HUES48 (cell line): ENCODE data around the gene KIF21B.

Experiments
- H3K27ac ChIP-seq: one replicate; pipeline ENCODE4 v1.7.0; 2013; ENCODE audit warnings: low read depth, low read length, inconsistent platforms
- H3K27me3 ChIP-seq: 2 replicates; pipeline ENCODE4 v1.6.1; 2013; ENCODE audit warnings: mild to moderate bottlenecking, low read length; ENCODE audit not compliant: control insufficient read depth, insufficient read depth
- H3K36me3 ChIP-seq: 2 replicates; pipeline ENCODE4 v1.6.1; 2013; ENCODE audit warnings: low read length; ENCODE audit not compliant: control insufficient read depth, insufficient read depth
- H3K4me1 ChIP-seq: 2 replicates; pipeline ENCODE4 v1.6.1; 2013; ENCODE audit warnings: mild to moderate bottlenecking, low read length; ENCODE audit not compliant: control insufficient read depth, insufficient read depth
- H3K4me3 ChIP-seq: 2 replicates; pipeline ENCODE4 v1.5.1; 2013; ENCODE audit warnings: mild to moderate bottlenecking, low read depth, low read length
- H3K9ac ChIP-seq: 2 replicates; pipeline ENCODE4 v1.6.1; 2013; ENCODE audit warnings: mild to moderate bottlenecking, low read depth, low read length, moderate library complexity
- H3K9me3 ChIP-seq: 2 replicates; pipeline ENCODE4 v1.6.1; 2013; ENCODE audit warnings: low read length; ENCODE audit not compliant: control insufficient read depth, insufficient read depth

Gene KIF21B, protein sequence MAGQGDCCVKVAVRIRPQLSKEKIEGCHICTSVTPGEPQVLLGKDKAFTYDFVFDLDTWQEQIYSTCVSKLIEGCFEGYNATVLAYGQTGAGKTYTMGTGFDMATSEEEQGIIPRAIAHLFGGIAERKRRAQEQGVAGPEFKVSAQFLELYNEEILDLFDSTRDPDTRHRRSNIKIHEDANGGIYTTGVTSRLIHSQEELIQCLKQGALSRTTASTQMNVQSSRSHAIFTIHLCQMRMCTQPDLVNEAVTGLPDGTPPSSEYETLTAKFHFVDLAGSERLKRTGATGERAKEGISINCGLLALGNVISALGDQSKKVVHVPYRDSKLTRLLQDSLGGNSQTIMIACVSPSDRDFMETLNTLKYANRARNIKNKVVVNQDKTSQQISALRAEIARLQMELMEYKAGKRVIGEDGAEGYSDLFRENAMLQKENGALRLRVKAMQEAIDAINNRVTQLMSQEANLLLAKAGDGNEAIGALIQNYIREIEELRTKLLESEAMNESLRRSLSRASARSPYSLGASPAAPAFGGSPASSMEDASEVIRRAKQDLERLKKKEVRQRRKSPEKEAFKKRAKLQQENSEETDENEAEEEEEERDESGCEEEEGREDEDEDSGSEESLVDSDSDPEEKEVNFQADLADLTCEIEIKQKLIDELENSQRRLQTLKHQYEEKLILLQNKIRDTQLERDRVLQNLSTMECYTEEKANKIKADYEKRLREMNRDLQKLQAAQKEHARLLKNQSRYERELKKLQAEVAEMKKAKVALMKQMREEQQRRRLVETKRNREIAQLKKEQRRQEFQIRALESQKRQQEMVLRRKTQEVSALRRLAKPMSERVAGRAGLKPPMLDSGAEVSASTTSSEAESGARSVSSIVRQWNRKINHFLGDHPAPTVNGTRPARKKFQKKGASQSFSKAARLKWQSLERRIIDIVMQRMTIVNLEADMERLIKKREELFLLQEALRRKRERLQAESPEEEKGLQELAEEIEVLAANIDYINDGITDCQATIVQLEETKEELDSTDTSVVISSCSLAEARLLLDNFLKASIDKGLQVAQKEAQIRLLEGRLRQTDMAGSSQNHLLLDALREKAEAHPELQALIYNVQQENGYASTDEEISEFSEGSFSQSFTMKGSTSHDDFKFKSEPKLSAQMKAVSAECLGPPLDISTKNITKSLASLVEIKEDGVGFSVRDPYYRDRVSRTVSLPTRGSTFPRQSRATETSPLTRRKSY (N-terminal part only)

DNA sequence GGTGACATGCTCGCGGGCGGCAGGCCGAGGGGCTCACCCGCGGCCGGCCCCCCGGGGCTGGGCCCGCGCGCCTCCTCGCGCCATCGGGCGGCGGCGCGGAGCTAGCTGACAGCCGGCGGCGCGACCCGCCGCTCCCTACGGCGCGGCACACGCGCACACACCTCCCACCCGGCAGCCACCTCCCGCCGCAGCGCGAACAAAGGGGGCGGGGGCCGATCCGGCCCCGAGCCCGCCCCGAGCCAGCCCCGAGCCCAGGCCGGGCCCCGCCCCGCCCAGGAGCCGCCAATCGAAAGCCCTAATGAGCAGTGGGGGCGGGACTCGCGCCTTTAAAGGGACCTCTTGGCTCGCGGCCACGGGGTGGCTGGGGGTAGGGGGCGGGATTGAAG, at the start of gene KIF21B:
KIF21B (minus strand) TSS at position 198 of the 386 bp plus-strand sequence. CDS start 331 bp downstream, outside the sequence.
- H3K27me3 ChIP-seq: peaks cover 7% of the 10 kb centered on the region
- no peak within 1 kb of the TSS for H3K27ac ChIP-seq
- H3K36me3 ChIP-seq: no peaks in the 10 kb centered on the region
- no peak within 1 kb of the TSS for H3K9ac ChIP-seq
- peak within 1 kb of the TSS; percentile 68 for H3K4me3 ChIP-seq
- H3K9me3 ChIP-seq: no peaks in the 10 kb centered on the region
- peaks cover 47% of the 10 kb centered on the region for H3K4me1 ChIP-seq

DNA sequence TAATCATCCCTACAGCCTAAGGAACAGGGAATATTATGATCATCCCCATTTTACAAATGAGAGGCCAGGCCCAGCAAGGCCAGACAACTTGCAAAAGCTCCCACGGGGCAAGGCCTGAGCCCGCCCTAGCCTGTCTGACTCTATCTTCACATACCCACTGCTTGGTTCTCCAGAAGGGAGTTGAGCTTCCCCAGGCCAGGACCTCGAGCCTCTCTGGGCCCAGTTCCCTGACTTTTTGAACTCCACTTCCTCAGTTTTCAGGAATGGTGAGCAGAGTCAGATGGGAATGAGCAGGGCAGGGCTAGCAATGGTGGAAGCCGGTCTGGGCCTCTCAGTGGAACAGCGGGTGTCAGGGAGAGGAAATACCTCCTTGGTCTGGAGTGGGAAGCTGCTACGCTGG, 49.4 kb upstream of the KIF21B start:
- Histone ChIP-seq H3K9me3 (no peaks in the 10 kb centered on the region), H3K36me3 (no peaks in the 10 kb centered on the region), H3K27me3 (no peaks in the 10 kb centered on the region)

DNA sequence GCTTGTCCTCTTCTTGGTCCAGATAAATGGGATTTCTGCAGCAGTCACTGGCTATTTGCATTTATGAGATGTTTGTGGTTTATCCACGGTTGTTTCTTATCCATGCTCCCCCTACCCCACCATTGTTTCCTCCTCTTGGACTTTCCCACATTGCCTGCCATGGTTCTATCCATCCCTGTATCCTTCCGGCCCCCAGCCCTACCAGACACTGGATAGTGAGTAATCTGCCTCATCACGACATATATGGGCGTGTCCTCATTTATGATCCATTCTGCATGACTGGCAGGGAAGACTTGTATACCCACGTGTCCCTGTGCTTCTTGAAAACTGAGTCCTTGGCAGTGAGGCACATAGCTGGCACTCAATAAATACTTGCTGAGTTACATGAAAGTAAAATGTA, 48.6 kb upstream of the KIF21B start:
- Histone ChIP-seq H3K9me3 (no peaks in the 10 kb centered on the region), H3K4me3 (no peak overlapping the region), H3K36me3 (no peaks in the 10 kb centered on the region), H3K27me3 (no peaks in the 10 kb centered on the region), H3K4me1 (no peaks in the 10 kb centered on the region), H3K9ac (no peak overlapping the region), H3K27ac (no peak overlapping the region)

More for the DNA sequence above, 49.4 kb upstream of the KIF21B start:
- H3K4me3 ChIP-seq: no peak overlapping the region
- H3K9ac ChIP-seq: no peak overlapping the region
- H3K27ac ChIP-seq: no peak overlapping the region
- no peaks in the 10 kb centered on the region for H3K4me1 ChIP-seq

DNA sequence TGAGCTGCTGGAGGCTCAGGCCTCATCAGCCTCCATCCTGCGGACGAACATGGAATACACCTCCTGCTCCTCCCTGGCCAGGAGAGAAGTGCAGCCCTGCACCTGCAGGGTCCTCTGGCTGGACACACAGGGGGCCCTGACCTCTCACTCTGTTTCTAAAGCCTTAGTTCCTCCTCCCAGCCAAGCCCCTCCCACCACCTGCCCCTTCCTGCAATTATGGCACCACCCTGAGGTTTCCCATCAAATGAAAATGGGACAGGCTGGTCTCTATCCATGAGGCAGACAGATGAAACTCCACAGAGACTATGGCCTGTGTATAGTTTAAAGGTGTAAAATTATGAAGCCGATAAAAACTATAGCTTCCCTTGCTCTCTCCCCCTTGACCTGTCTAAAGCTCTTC, 46.1 kb upstream of the KIF21B start:
- H3K4me1 ChIP-seq: no peaks in the 10 kb centered on the region
- H3K9ac ChIP-seq: no peak overlapping the region
- H3K27ac ChIP-seq: no peak overlapping the region
- H3K27me3 ChIP-seq: no peaks in the 10 kb centered on the region
- no peak overlapping the region for H3K4me3 ChIP-seq
- H3K36me3 ChIP-seq: no peaks in the 10 kb centered on the region
- no peaks in the 10 kb centered on the region for H3K9me3 ChIP-seq

DNA sequence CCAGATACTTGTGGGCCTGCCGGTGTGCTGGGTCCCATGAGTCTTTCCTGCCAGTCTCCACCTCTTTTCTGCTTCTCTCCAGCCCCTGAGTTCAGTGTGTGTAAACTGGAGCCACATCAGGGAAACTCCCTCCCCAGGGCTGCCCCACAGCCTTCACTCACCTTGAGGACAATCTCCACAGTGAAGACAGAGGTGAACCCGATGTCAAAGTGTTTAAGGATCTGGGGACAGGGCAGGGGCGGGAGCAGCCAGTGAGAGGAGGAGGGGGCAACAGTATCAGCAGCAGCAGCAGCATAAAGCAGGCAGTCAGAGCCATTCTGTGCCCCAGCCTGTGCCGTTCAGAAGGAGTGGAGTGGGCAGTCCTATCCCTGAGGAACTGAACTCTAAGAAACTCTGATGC, 45.5 kb upstream of the KIF21B start:
- Histone ChIP-seq H3K9ac (no peak overlapping the region), H3K27me3 (no peaks in the 10 kb centered on the region), H3K4me1 (no peaks in the 10 kb centered on the region), H3K27ac (no peak overlapping the region), H3K36me3 (no peaks in the 10 kb centered on the region), H3K4me3 (no peak overlapping the region), H3K9me3 (no peaks in the 10 kb centered on the region)

DNA sequence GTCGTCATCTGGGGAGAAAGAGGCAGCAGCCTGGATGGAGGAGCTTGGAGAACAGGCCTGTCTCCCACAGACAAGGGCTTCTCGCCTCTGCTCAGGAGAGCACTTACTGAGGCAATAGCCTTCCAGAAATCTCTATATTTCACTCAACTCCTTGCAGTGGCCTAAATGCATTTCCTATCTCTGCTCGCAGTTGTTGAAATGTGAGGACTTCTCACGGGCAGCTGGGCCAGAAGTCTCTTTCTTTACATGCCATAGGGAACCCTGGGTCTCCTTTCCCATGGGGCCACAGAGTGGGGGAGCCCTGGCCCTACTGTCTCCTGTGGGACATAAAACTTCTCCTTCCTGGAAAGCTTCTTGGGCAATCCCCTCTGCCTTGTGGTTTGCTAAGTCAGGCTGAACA, 43.5 kb upstream of the KIF21B start:
- no peak overlapping the region for H3K4me3 ChIP-seq
- no peaks in the 10 kb centered on the region for H3K4me1 ChIP-seq
- H3K27me3 ChIP-seq: no peaks in the 10 kb centered on the region
- no peaks in the 10 kb centered on the region for H3K9me3 ChIP-seq
- H3K36me3 ChIP-seq: no peaks in the 10 kb centered on the region
- H3K27ac ChIP-seq: no peak overlapping the region
- no peak overlapping the region for H3K9ac ChIP-seq

DNA sequence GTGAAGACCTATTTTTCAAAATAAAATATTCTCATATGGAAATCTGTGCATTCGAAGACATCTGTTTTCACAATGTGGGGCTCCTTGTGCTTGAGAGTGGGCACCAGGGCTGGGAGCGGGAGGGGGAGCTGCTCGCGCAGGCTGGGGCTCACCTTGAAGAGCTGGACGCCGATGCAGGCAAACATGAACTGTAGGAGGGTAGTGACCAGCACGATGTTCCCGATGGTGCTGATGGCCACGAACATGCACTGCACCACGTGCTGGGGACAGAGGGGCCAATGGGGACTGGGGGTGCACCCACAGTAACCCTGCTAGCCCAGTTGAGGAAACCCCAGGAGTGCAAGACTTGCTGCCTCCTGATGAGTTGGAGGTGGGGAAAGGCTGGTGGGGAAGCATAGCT, 42.2 kb upstream of the KIF21B start:
- no peak overlapping the region for H3K9ac ChIP-seq
- no peaks in the 10 kb centered on the region for H3K27me3 ChIP-seq
- no peaks in the 10 kb centered on the region for H3K4me1 ChIP-seq
- no peaks in the 10 kb centered on the region for H3K36me3 ChIP-seq
- H3K4me3 ChIP-seq: no peak overlapping the region
- H3K9me3 ChIP-seq: no peaks in the 10 kb centered on the region
- no peak overlapping the region for H3K27ac ChIP-seq

DNA sequence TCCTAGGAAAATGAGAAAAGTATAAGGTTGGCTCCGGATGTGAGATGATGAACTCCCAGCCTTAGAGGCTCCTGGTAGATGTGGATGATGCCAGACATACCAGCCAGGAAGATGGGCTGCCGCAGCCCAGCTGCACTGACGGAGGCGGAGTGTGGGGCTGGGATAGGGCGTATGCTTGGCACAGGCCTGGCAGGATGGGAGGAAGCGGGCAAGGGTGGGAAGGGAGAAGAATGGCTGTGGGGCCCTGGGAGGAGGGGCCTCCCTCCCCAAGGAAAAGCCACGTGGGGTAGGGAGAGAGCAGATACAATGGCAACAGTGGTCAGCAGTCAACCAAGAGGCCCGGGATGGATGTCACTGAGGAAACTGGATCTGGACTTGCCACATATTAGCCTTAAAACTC, 41.3 kb upstream of the KIF21B start:
- Histone ChIP-seq H3K9ac (no peak overlapping the region), H3K4me3 (no peak overlapping the region), H3K27me3 (no peaks in the 10 kb centered on the region), H3K9me3 (no peaks in the 10 kb centered on the region), H3K27ac (no peak overlapping the region), H3K4me1 (peaks cover 2% of the 10 kb centered on the region; the same call in 1 of the 2 replicates), H3K36me3 (no peaks in the 10 kb centered on the region)

DNA sequence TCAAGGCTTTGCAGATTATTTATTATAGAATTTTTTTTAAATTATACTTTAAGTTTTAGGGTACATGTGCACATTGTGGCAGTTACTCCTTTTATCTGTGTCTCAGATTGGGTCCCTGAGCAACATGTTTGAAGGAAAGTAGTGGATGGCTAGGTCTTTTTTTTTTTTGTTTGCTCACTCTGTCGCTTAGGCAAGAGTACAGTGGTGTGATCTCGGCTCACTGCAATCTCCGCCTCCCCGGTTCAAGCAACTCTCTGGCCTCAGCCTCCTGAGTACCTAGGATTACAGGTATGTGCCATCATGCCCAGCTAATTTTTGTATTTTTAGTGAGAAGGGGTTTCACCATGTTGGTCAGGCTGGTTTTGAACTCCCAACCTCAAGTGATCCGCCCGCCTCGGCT, 39.6 kb upstream of the KIF21B start:
- no peaks in the 10 kb centered on the region for H3K36me3 ChIP-seq
- H3K9ac ChIP-seq: no peak overlapping the region
- H3K4me3 ChIP-seq: no peak overlapping the region
- H3K9me3 ChIP-seq: no peaks in the 10 kb centered on the region
- no peak overlapping the region for H3K27ac ChIP-seq
- no peaks in the 10 kb centered on the region for H3K27me3 ChIP-seq
- H3K4me1 ChIP-seq: peaks cover 12% of the 10 kb centered on the region

DNA sequence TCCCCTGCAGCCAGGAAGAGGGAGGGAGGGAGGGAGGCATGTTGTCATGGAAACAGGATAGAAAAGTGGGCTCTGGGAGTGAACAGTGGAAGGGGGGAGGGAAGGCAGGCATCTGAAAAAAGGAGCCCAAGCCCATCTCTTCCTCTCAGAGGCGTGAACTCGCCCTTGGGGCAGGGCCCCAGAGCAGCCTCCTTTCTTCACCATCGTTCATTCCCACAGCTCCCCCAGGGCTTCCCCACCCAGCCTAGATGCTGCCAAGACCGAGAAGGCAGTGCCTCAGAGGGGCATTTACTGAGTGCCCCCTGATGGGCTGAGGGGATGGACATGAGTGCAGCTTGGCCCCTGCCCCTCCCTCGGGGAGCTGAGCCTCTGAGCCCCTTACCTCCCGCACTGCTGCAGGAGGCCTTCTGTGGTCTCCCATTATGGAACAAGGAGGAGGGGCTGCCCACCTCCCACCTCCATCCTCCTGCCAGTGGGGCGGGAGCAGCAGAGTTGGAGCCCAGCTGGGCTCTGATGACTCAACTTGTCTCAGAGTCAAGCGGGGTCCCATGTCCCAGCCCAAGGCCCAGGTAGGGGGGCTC, 39.1 kb upstream of the KIF21B start:
- Histone ChIP-seq H3K36me3 (no peaks in the 10 kb centered on the region), H3K9me3 (no peaks in the 10 kb centered on the region), H3K27ac (no peak overlapping the region), H3K27me3 (no peaks in the 10 kb centered on the region), H3K4me3 (no peak overlapping the region), H3K9ac (no peak overlapping the region), H3K4me1 (peaks cover 12% of the 10 kb centered on the region)
